ENCODE measurements around the gene ATG16L1.
A peak's percentile ranks its signal among the peaks of the same experiment; 100 is the strongest.

ATG16L1 gene

DNA sequence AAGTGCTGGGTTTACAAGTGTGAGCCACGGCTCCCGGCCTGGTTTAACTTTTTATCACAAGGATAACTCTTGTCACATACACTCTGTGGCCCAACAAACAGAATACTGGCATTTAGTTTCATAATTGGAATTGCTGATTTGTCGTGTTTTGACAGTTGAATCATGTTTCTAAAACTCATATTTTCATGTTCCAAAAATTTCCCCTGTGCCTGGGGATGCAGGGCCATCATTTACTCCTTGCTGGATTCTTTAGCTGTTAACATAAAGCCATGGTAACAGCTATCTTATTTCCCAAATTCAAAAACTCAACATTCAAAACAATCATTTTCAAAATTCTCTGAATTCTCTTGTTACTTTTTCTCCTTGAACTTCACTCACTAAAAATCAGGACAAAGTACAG lies 16.5 kb upstream of the ATG16L1 start:
- no peak for DNase-seq (ENCODE audit: extremely low spot score)
- POLR2A ChIA-PET, result no interaction called here
- CTCF ChIA-PET, result interaction anchor here (0.8 to 4.8 kb wide), 2 partner anchors 10 to 17 kb away, joined by 3 to 22 read pairs; partner anchors contain the start of gene ATG16L1
- TF ChIP-seq, protein P1, sequence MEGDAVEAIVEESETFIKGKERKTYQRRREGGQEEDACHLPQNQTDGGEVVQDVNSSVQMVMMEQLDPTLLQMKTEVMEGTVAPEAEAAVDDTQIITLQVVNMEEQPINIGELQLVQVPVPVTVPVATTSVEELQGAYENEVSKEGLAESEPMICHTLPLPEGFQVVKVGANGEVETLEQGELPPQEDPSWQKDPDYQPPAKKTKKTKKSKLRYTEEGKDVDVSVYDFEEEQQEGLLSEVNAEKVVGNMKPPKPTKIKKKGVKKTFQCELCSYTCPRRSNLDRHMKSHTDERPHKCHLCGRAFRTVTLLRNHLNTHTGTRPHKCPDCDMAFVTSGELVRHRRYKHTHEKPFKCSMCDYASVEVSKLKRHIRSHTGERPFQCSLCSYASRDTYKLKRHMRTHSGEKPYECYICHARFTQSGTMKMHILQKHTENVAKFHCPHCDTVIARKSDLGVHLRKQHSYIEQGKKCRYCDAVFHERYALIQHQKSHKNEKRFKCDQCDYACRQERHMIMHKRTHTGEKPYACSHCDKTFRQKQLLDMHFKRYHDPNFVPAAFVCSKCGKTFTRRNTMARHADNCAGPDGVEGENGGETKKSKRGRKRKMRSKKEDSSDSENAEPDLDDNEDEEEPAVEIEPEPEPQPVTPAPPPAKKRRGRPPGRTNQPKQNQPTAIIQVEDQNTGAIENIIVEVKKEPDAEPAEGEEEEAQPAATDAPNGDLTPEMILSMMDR (IDR thresholded peaks at IDR 0.05; ENCODE audit: control extremely low read depth, extremely low read depth, low read depth, missing control alignments), result no peak

GRCh38 chr2:233235977-233236376 lies 15.5 kb upstream of the ATG16L1 start:
- POLR2A ChIA-PET, result no interaction called here
- no peak for DNase-seq (ENCODE audit: extremely low spot score)
- CTCF ChIA-PET, result interaction anchor here (1.2 to 4.8 kb wide), 3 partner anchors 8 to 183 kb away, joined by 3 to 22 read pairs (median 3); partner anchors contain the start of gene ATG16L1
- TF ChIP-seq, protein P1 (IDR thresholded peaks at IDR 0.05; ENCODE audit: control extremely low read depth, extremely low read depth, low read depth, missing control alignments), result no peak

GRCh38 chr2:233236820-233237589 lies 14.5 kb upstream of the ATG16L1 start:
- DNase-seq (ENCODE audit: extremely low spot score), result no peak
- ChIA-PET POLR2A (no interaction called here), CTCF (interaction anchor here (1.2 to 4.8 kb wide), 3 partner anchors 10 to 184 kb away, joined by 3 to 22 read pairs (median 3); partner anchors contain the start of gene ATG16L1)
- TF ChIP-seq, protein P1 (IDR thresholded peaks at IDR 0.05; ENCODE audit: control extremely low read depth, extremely low read depth, low read depth, missing control alignments), result no peak

GRCh38 chr2:233240897-233241296 lies 10.6 kb upstream of the ATG16L1 start:
- CTCF ChIA-PET, result interaction anchor here (1.0 to 2.6 kb wide), 4 partner anchors 9 to 425 kb away, joined by 3 to 22 read pairs (median 4); partner anchors contain the start of gene ATG16L1
- peak; percentile 39 for DNase-seq (ENCODE audit: extremely low spot score)
- TF ChIP-seq, protein P1 (IDR thresholded peaks at IDR 0.05; ENCODE audit: control extremely low read depth, extremely low read depth, low read depth, missing control alignments), result no peak
- POLR2A ChIA-PET, result no interaction called here

DNA sequence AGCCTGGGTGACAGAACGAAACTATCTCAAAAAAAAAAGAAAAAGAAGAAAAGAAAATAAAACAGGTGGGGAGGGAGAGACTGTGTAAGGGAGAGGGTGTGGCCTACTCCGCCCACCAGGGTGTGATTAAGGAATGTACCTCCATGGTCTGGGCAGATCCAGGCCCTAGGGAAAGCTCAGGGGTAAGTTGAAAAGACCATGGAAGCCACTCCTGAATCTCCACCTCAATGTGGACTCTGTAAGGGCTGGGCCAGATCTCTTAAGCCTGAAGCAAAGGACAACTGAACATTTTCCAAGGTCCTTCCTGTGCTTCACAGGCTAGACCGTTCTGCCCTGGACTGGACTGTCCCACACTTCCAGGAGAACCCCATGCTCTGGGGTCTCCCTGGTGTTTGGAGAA lies 9.7 kb upstream of the ATG16L1 start:
- TF ChIP-seq, protein P1 (IDR thresholded peaks at IDR 0.05; ENCODE audit: control extremely low read depth, extremely low read depth, low read depth, missing control alignments), result no peak
- no peak for DNase-seq (ENCODE audit: extremely low spot score)
- ChIA-PET CTCF (interaction anchor here (1.0 to 3.5 kb wide), 2 partner anchors 12 to 182 kb away, joined by 3 to 18 read pairs; partner anchors contain the start of genes ATG16L1 and INPP5D), POLR2A (no interaction called here)

GRCh38 chr2:233242231-233242927 lies 9.1 kb upstream of the ATG16L1 start:
- CTCF ChIA-PET, result interaction anchor here (1.0 to 3.5 kb wide), 2 partner anchors 11 to 182 kb away, joined by 3 to 18 read pairs; partner anchors contain the start of genes ATG16L1 and INPP5D
- TF ChIP-seq, protein P1 (IDR thresholded peaks at IDR 0.05; ENCODE audit: control extremely low read depth, extremely low read depth, low read depth, missing control alignments), result no peak
- POLR2A ChIA-PET, result no interaction called here
- peak; percentile 40 for DNase-seq (ENCODE audit: extremely low spot score)
